ENCODE results near the gene PARP12. TPM values are rescaled to one million over a fixed set of nuclear protein-coding genes. Genes with fewer than 3 reads are reported as not detected.

Gene PARP12
- polyA plus RNA-seq, 2 donors: 10.2 to 13.0 TPM

DNA sequence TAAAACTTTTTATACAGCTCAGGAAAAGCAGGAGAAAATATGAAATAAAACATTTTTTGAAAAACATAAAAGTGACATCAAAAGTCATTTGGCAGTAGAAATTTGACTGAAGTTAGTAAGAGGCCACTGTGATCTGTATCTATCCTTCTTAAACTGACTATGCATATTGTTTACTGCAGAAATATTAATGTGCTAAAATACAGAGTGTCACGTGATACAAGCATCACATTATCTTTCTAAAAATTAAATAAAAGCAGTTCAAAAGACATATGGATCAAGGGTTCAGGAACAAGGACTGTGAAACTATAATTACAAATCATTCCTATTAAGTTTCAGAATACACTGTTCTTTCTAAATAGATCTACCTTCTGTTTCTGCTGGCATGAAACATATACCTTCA, 33.7 kb downstream of the PARP12 start:
- H3K9me3 ChIP-seq (ENCODE audit: control insufficient read depth in 2 of 2, insufficient read depth in 1 of 2, low read depth in 1 of 2, low read length in 1 of 2): no peaks in the 10 kb centered on the region
- peaks cover 0 to 2% of the 10 kb centered on the region in 2 donors for H3K4me1 ChIP-seq (ENCODE audit: control insufficient read depth in 2 of 2, insufficient read depth in 2 of 2, low read length in 1 of 2)
- H3K27me3 ChIP-seq (ENCODE audit: control insufficient read depth in 1 of 2, insufficient read depth in 2 of 2, low read length in 2 of 2): no peaks in the 10 kb centered on the region
- no peak overlapping the region for H3K4me3 ChIP-seq (ENCODE audit: low read depth in 1 of 2, low read length in 2 of 2)
- 79 to 81% methylated on average over 1 of the region's 1 CpG for WGBS, 2 donors
- H3K36me3 ChIP-seq (ENCODE audit: control insufficient read depth in 2 of 2, insufficient read depth in 2 of 2, low read length in 1 of 2): peaks cover 4 to 27% of the 10 kb centered on the region in 2 donors
- no peak overlapping the region for H3K27ac ChIP-seq (ENCODE audit: low read depth in 2 of 2, low read length in 1 of 2)

- no peaks in the 10 kb centered on the region for H3K9me3 ChIP-seq (ENCODE audit: control insufficient read depth in 2 of 2, insufficient read depth in 1 of 2, low read depth in 1 of 2, low read length in 1 of 2)
- 93 to 97% methylated on average over 4 of the region's 4 CpGs for WGBS, 2 donors
- no peak overlapping the region for H3K4me3 ChIP-seq (ENCODE audit: low read depth in 1 of 2, low read length in 2 of 2)
- H3K27me3 ChIP-seq (ENCODE audit: control insufficient read depth in 1 of 2, insufficient read depth in 2 of 2, low read length in 2 of 2): no peaks in the 10 kb centered on the region
- H3K4me1 ChIP-seq (ENCODE audit: control insufficient read depth in 2 of 2, insufficient read depth in 2 of 2, low read length in 1 of 2): peaks cover 0 to 2% of the 10 kb centered on the region in 2 donors
- H3K27ac ChIP-seq (ENCODE audit: low read depth in 2 of 2, low read length in 1 of 2): no peak overlapping the region
- peaks cover 4 to 23% of the 10 kb centered on the region in 2 donors for H3K36me3 ChIP-seq (ENCODE audit: control insufficient read depth in 2 of 2, insufficient read depth in 2 of 2, low read length in 1 of 2)
These were observed 34.4 kb downstream of the PARP12 start for GRCh38 chr7:140028311-140028710.

DNA sequence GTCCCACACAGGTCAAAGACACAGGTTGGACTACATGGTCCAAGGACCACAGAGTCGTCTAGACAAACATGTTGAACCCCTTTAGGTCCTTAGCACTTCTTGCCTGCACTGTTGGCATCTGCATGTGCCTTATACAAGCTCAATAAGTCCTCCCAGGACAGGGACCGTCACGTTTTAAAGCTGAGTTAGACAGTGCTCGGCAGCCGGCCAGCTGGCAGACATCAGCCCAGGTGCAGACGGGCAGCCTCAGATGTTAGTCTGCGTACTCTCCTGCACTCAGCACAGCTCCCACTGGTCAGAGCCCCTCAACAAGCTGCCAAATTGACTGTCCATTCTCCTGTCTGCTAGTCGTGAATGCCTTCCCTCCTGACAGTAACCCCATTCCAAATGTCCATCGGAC, 34.9 kb downstream of the PARP12 start:
- peaks cover 4 to 23% of the 10 kb centered on the region in 2 donors for H3K36me3 ChIP-seq (ENCODE audit: control insufficient read depth in 2 of 2, insufficient read depth in 2 of 2, low read length in 1 of 2)
- H3K4me1 ChIP-seq (ENCODE audit: control insufficient read depth in 2 of 2, insufficient read depth in 2 of 2, low read length in 1 of 2): peaks cover 0 to 2% of the 10 kb centered on the region in 2 donors
- no peak overlapping the region for H3K4me3 ChIP-seq (ENCODE audit: low read depth in 1 of 2, low read length in 2 of 2)
- H3K9me3 ChIP-seq (ENCODE audit: control insufficient read depth in 2 of 2, insufficient read depth in 1 of 2, low read depth in 1 of 2, low read length in 1 of 2): no peaks in the 10 kb centered on the region
- H3K27ac ChIP-seq (ENCODE audit: low read depth in 2 of 2, low read length in 1 of 2): no peak overlapping the region
- H3K27me3 ChIP-seq (ENCODE audit: control insufficient read depth in 1 of 2, insufficient read depth in 2 of 2, low read length in 2 of 2): no peaks in the 10 kb centered on the region
- 84 to 88% methylated on average over 9 of the region's 9 CpGs for WGBS, 2 donors

- no peak overlapping the region for H3K4me3 ChIP-seq (ENCODE audit: low read depth in 1 of 2, low read length in 2 of 2)
- no peaks in the 10 kb centered on the region for H3K27me3 ChIP-seq (ENCODE audit: control insufficient read depth in 1 of 2, insufficient read depth in 2 of 2, low read length in 2 of 2)
- WGBS, 2 donors: 96 to 97% methylated on average over 9 of the region's 9 CpGs
- peaks cover 7 to 25% of the 10 kb centered on the region in 2 donors for H3K36me3 ChIP-seq (ENCODE audit: control insufficient read depth in 2 of 2, insufficient read depth in 2 of 2, low read length in 1 of 2)
- H3K9me3 ChIP-seq (ENCODE audit: control insufficient read depth in 2 of 2, insufficient read depth in 1 of 2, low read depth in 1 of 2, low read length in 1 of 2): no peaks in the 10 kb centered on the region
- H3K27ac ChIP-seq (ENCODE audit: low read depth in 2 of 2, low read length in 1 of 2): no peak overlapping the region
- peaks cover 0 to 2% of the 10 kb centered on the region in 2 donors for H3K4me1 ChIP-seq (ENCODE audit: control insufficient read depth in 2 of 2, insufficient read depth in 2 of 2, low read length in 1 of 2)
These were observed 35.8 kb downstream of the PARP12 start for GRCh38 chr7:140026935-140027334.

- peaks cover 0 to 2% of the 10 kb centered on the region in 2 donors for H3K4me1 ChIP-seq (ENCODE audit: control insufficient read depth in 2 of 2, insufficient read depth in 2 of 2, low read length in 1 of 2)
- H3K9me3 ChIP-seq (ENCODE audit: control insufficient read depth in 2 of 2, insufficient read depth in 1 of 2, low read depth in 1 of 2, low read length in 1 of 2): no peaks in the 10 kb centered on the region
- WGBS, 2 donors: 93 to 97% methylated on average over 12 of the region's 12 CpGs
- no peak overlapping the region for H3K4me3 ChIP-seq (ENCODE audit: low read depth in 1 of 2, low read length in 2 of 2)
- no peak overlapping the region for H3K27ac ChIP-seq (ENCODE audit: low read depth in 2 of 2, low read length in 1 of 2)
- H3K36me3 ChIP-seq (ENCODE audit: control insufficient read depth in 2 of 2, insufficient read depth in 2 of 2, low read length in 1 of 2): peaks cover 7 to 25% of the 10 kb centered on the region in 2 donors
- no peaks in the 10 kb centered on the region for H3K27me3 ChIP-seq (ENCODE audit: control insufficient read depth in 1 of 2, insufficient read depth in 2 of 2, low read length in 2 of 2)
These were observed 36.8 kb downstream of the PARP12 start for GRCh38 chr7:140025814-140026433.

- H3K4me3 ChIP-seq (ENCODE audit: low read depth in 1 of 2, low read length in 2 of 2): no peak overlapping the region
- peaks cover 7 to 25% of the 10 kb centered on the region in 2 donors for H3K36me3 ChIP-seq (ENCODE audit: control insufficient read depth in 2 of 2, insufficient read depth in 2 of 2, low read length in 1 of 2)
- H3K9me3 ChIP-seq (ENCODE audit: control insufficient read depth in 2 of 2, insufficient read depth in 1 of 2, low read depth in 1 of 2, low read length in 1 of 2): no peaks in the 10 kb centered on the region
- H3K27me3 ChIP-seq (ENCODE audit: control insufficient read depth in 1 of 2, insufficient read depth in 2 of 2, low read length in 2 of 2): no peaks in the 10 kb centered on the region
- H3K27ac ChIP-seq (ENCODE audit: low read depth in 2 of 2, low read length in 1 of 2): no peak overlapping the region
- H3K4me1 ChIP-seq (ENCODE audit: control insufficient read depth in 2 of 2, insufficient read depth in 2 of 2, low read length in 1 of 2): peaks cover 0 to 2% of the 10 kb centered on the region in 2 donors
- WGBS, 2 donors: 95 to 96% methylated on average over 4 of the region's 4 CpGs
These were observed 37.5 kb downstream of the PARP12 start for GRCh38 chr7:140025241-140025640.

- no peak overlapping the region for H3K27ac ChIP-seq (ENCODE audit: low read depth in 2 of 2, low read length in 1 of 2)
- H3K36me3 ChIP-seq (ENCODE audit: control insufficient read depth in 2 of 2, insufficient read depth in 2 of 2, low read length in 1 of 2): peaks cover 7 to 25% of the 10 kb centered on the region in 2 donors
- H3K4me1 ChIP-seq (ENCODE audit: control insufficient read depth in 2 of 2, insufficient read depth in 2 of 2, low read length in 1 of 2): peaks cover 0 to 2% of the 10 kb centered on the region in 2 donors
- H3K4me3 ChIP-seq (ENCODE audit: low read depth in 1 of 2, low read length in 2 of 2): no peak overlapping the region
- no peaks in the 10 kb centered on the region for H3K27me3 ChIP-seq (ENCODE audit: control insufficient read depth in 1 of 2, insufficient read depth in 2 of 2, low read length in 2 of 2)
- no peaks in the 10 kb centered on the region for H3K9me3 ChIP-seq (ENCODE audit: control insufficient read depth in 2 of 2, insufficient read depth in 1 of 2, low read depth in 1 of 2, low read length in 1 of 2)
- WGBS, 2 donors: 92 to 96% methylated on average over 18 of the region's 18 CpGs
These were observed 38.2 kb downstream of the PARP12 start for GRCh38 chr7:140024585-140024984.

GRCh38 chr7:140023728-140024127, 39.0 kb downstream of the PARP12 start:
- 90% methylated on average over 6 of the region's 6 CpGs for WGBS, 2 donors
- Histone ChIP-seq H3K27ac (ENCODE audit: low read depth in 2 of 2, low read length in 1 of 2) (no peak overlapping the region), H3K4me1 (ENCODE audit: control insufficient read depth in 2 of 2, insufficient read depth in 2 of 2, low read length in 1 of 2) (peaks cover 0 to 2% of the 10 kb centered on the region in 2 donors), H3K27me3 (ENCODE audit: control insufficient read depth in 1 of 2, insufficient read depth in 2 of 2, low read length in 2 of 2) (no peaks in the 10 kb centered on the region), H3K4me3 (ENCODE audit: low read depth in 1 of 2, low read length in 2 of 2) (no peak overlapping the region), H3K36me3 (ENCODE audit: control insufficient read depth in 2 of 2, insufficient read depth in 2 of 2, low read length in 1 of 2) (peaks cover 7 to 25% of the 10 kb centered on the region in 2 donors), H3K9me3 (ENCODE audit: control insufficient read depth in 2 of 2, insufficient read depth in 1 of 2, low read depth in 1 of 2, low read length in 1 of 2) (no peaks in the 10 kb centered on the region)

DNA sequence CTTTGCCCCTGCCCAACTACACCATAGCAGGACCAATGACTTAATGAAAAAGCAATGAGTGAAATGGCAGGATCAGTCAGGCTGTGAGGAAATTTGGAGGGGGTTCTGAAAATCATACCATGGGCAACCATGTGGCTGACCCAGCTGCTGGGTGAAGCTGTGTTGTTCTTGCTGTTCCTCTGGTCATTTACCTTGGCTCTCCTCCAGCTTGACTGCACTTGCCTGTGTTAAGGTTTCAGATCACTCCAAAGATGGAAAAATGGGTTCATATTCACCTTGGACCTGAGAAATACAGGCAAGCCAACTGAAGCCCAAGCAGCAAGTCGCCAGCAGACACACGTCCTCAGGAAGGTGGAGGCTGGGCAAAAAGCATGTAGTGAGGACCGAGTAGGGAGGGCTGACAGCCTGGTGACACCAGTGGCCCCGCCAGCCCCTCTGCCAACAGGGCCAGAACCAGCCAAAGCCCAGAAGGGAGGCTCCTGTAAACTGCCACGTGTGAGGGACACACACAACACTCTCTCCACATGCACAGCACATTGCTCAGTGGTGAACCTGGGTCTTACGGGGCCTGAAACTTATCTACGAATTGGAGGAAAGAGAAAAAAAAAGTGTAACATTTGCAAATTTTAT, 40.1 kb downstream of the PARP12 start:
- no peaks in the 10 kb centered on the region for H3K9me3 ChIP-seq (ENCODE audit: control insufficient read depth in 2 of 2, insufficient read depth in 1 of 2, low read depth in 1 of 2, low read length in 1 of 2)
- 85 to 86% methylated on average over 7 of the region's 7 CpGs for WGBS, 2 donors
- H3K27ac ChIP-seq (ENCODE audit: low read depth in 2 of 2, low read length in 1 of 2): no peak overlapping the region
- H3K4me3 ChIP-seq (ENCODE audit: low read depth in 1 of 2, low read length in 2 of 2): no peak overlapping the region
- H3K36me3 ChIP-seq (ENCODE audit: control insufficient read depth in 2 of 2, insufficient read depth in 2 of 2, low read length in 1 of 2): peaks cover 7 to 22% of the 10 kb centered on the region in 2 donors
- peaks cover 0 to 2% of the 10 kb centered on the region in 2 donors for H3K4me1 ChIP-seq (ENCODE audit: control insufficient read depth in 2 of 2, insufficient read depth in 2 of 2, low read length in 1 of 2)
- H3K27me3 ChIP-seq (ENCODE audit: control insufficient read depth in 1 of 2, insufficient read depth in 2 of 2, low read length in 2 of 2): no peaks in the 10 kb centered on the region

DNA sequence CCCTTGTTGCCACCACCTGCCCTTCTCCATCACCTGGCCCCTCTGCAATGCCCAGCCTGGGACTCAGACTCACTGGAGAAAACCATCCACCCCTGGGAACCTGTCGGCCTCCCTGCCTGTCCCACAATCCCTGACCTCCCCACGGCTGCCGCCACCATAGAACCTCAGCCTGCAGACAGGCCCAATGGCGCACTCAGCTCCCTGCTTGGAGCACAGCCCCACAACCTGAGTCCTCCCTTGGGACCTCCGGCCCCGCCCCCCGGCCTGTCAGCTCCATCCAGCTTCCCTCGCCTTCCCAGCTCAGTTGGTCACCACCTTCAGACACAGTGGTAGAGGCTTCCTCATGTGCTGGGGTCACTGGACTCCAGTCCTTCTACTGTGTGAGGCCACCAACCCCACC, 41.1 kb downstream of the PARP12 start:
- 95 to 97% methylated on average over 8 of the region's 8 CpGs for WGBS, 2 donors
- Histone ChIP-seq H3K36me3 (ENCODE audit: control insufficient read depth in 2 of 2, insufficient read depth in 2 of 2, low read length in 1 of 2) (peaks cover 2 to 19% of the 10 kb centered on the region in 2 donors), H3K4me3 (ENCODE audit: low read depth in 1 of 2, low read length in 2 of 2) (no peak overlapping the region), H3K9me3 (ENCODE audit: control insufficient read depth in 2 of 2, insufficient read depth in 1 of 2, low read depth in 1 of 2, low read length in 1 of 2) (no peaks in the 10 kb centered on the region), H3K4me1 (ENCODE audit: control insufficient read depth in 2 of 2, insufficient read depth in 2 of 2, low read length in 1 of 2) (peaks cover 0 to 2% of the 10 kb centered on the region in 2 donors), H3K27me3 (ENCODE audit: control insufficient read depth in 1 of 2, insufficient read depth in 2 of 2, low read length in 2 of 2) (no peaks in the 10 kb centered on the region), H3K27ac (ENCODE audit: low read depth in 2 of 2, low read length in 1 of 2) (no peak overlapping the region)
